Stimulated activated CD4-positive, alpha-beta T cell treated with anti-CD3 and anti-CD28 coated beads, Interleukin-4, amount 100 ng/mL, for 1 hour (primary cell): ENCODE data around the gene TENT4A.

Experiments
- DNase-seq: peaks from one replicate; pipeline ENCODE4 v3.0.0-alpha.2; 2020

Gene TENT4A

DNA sequence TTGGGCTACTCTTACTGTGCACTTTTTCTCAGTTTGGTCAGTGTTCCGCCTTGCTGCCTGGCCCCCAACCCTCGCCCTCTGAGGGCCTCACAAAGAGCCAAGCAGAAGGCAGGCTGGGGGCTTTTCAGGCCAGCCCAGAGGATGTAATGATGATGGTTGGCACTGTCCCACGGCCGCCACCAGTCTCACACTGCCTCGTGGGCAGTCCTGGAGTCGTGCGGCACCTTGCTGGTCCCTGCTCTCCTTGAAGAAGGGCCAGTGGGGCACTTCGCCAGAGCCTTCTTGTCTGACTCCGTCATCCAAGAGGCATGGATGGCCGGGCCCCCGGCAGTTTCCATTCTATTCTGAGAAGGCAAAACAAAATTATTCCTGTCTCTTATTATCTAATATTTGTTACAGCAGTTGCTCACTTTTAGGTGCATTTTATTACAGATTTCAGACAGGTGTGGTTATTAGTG is 21.0 kb downstream of the TENT4A start:
- DNase-seq = no peak

GRCh38 chr5:6734781-6735180 is 21.5 kb downstream of the TENT4A start:
- DNase-seq = no peak

GRCh38 chr5:6736106-6736505 is 22.9 kb downstream of the TENT4A start:
- no peak for DNase-seq

DNA sequence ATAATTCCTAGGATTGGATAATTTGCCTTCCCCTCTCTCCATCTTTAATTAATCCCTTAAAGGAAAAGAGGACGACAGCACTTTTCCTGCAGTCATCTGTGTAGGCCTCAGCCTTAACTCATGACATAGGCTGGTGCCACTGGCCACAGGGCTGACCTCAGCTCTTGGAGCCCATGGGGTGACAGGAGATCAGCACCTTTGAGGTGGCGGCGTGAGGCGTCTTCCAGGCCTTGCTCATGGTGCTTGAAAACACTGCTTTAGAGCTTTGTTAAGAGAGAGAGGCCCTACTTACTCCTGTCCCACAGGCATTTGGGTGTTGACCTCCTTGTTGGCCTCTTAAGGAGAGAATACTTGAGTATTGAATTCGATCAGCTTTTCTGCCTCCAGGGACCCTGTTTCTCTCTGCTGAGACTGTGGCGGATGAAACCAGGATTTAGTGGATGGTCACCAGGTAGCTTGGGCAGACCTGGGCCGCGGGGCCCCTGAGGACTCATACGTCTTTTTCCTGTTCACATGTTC is 23.4 kb downstream of the TENT4A start:
- DNase-seq = no peak

DNA sequence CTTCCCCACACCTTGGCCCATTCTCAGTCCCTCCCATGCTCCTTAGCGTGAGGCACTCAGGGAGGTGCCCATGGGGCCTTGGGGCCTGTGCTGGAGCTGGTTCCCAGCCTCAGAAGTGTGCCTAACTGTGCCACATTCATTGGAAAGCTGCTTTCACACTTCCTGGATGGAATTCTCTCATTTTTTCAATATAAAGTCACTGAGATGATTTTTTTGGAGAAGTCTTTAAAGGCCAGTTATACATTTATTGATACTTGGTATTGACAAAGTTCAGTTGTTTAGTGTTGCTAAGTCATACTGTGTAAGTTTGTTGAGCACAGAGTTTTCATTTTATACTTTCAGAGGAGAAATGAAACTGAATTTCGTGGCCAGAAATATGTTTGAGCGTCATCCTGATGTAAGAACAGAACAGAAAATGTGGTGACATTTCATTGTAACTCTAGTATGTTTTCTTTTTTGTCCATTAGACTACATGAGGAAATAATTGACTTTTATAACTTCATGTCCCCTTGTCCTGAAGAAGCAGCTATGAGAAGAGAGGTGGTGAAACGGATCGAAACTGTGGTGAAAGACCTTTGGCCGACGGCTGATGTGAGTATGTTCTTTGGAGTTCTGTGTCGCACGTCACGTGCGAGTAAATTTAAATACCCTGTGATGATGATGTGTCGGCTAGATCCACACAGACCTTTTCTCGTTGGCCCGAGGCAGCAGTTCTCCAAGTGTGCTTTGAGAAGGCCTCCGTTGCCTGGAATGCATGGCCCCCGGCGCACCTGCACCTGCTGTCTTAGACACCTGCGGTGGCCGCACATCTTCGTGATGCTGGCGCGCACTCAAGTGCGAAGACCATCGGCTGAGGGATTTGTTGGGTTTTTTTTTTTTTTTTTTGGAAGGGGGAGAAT is 24.1 kb downstream of the TENT4A start:
- no peak for DNase-seq

DNA sequence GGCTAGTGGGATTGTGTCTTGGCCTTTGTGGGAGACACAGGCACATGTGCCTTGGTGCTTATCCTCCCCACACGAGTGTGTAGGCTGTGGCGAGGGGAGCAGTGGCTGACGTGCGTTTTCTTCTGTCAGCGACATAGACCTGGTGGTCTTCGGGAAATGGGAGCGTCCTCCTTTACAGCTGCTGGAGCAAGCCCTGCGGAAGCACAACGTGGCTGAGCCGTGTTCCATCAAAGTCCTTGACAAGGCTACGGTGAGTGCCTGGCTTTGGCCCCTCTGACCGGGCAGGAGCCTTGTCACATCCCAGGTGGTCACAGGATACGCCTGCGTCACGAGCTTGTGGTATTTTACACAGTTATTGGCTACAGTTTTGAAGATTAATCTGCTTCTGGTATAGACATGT is 26.4 kb downstream of the TENT4A start:
- DNase-seq = no peak

DNA sequence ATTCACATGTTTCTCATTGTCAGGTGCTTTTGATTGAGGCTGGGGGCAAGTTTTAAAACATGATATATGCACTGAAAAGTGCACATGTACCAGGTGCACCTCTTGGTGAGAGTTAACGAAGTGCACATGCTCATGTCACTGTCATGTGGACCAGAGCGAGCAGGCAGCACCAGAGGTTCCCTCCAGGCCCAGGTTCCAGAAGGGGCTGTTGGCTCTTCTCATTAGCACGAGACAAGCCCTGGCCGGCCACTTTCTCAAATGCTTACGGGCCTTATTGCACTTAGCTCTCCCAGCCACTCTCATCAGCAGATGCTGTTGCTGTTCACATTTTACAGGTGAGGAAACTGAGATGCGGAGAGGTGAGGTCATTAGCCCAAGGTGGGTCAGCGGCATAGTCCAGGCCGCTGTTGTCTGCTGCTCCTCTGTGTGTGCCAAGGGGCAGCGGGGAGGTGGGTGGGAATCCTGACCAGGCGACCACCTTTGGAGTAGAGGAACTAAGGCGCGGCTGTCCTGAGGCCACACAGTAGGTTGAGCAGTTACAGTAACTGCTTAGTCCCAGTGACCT is 27.4 kb downstream of the TENT4A start:
- DNase-seq = no peak

GRCh38 chr5:6742081-6742758 is 29.0 kb downstream of the TENT4A start:
- DNase-seq = no peak

DNA sequence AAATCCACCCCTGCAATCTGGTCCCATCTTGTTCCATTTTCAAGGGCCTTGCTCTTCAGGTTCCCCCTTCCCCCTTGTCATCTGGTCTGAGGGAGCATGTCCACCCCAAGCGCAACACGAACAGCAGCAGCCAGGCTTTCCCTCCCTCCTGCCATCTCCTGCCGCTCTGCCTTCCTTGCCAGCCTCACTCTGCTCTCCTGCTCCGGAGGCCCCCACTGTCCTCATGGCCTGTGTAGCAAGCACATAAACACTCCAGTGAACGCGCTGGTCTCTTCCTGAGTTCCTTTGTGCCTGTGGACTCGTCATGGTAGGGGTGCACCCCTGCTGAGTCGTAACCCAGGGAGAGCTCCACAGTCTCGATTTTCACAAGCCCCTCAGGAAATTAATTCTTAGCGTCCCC is 29.9 kb downstream of the TENT4A start:
- DNase-seq = no peak

GRCh38 chr5:6744841-6745705 is 31.8 kb downstream of the TENT4A start:
- no peak for DNase-seq

DNA sequence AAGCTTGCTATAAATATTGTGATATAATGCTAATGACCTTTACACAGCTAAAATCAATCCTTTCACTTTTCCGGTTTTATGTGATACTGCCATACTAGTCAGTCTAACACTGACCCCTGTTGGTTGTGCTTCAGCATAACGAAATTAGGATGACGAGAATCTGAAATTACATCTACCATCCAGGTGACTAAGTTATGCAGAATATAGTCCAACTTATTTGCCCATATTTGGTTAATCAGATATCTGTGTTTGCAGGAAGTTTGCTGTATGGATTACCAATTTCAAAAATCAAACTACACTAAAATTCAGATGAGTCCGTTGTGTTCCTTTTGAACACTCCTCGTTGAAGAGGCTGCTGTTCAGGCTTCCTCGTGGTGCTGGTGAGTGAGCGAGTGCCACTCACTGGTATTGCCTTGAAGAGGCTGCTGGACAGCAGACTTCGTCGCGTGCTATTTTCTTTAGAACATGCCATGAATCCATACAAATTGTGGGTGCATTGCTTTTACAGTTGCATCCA is 32.5 kb downstream of the TENT4A start:
- no peak for DNase-seq

- DNase-seq = no peak
These were observed 33.0 kb downstream of the TENT4A start for GRCh38 chr5:6746244-6746643.

GRCh38 chr5:6747103-6747502 is 33.9 kb downstream of the TENT4A start:
- no peak for DNase-seq

DNA sequence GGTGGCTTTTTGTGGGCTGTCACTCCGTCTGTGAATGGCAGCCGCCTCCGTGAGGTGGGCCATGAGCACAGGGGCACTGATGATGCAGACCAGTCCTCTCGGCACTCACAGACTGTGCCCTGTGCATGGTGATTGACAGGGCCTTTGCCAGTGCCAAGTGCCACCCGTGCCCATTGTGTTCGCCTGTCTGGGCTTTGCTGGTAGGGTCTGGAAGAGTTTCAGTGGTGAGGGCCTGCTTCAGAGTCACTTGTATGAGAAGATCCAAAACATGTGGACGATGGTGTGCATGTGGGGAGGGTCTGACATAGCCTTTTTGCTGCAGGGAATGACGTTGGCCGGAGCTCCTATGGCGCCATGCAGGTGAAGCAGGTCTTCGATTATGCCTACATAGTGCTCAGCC is 34.9 kb downstream of the TENT4A start:
- DNase-seq = no peak

GRCh38 chr5:6749026-6749716 is 35.9 kb downstream of the TENT4A start:
- DNase-seq = no peak

DNA sequence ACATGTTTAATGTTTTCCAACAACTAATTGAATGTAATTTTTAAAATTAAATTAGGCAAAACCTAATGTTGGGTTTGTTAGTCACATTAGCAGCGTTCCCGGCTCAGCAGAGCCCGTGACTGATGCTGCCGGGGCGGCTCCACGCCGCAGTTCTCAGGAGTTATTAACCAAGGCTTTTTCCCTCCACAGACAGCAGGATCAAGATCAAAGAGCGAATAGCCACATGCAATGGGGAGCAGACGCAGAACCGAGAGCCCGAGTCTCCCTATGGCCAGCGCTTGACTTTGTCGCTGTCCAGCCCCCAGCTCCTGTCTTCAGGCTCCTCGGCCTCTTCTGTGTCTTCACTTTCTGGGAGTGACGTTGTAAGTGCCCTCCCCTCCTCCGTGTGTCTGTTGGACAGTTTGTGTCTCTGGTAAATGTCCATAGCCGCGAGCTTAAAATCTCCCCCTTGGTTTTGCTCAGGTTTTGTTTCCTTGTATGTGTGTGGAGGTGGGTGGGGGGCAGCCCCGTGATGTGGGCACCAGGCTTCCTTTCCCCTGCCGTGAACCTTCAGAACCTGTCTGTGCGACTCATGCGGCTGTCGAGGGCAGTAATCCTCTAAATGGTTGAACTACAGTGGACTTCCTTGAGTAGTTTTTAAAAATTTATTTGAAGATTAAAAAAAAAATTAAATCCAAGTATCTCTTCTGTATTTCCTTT is 37.1 kb downstream of the TENT4A start:
- no peak for DNase-seq

- no peak for DNase-seq
These were observed 37.9 kb downstream of the TENT4A start for GRCh38 chr5:6750951-6751685.

GRCh38 chr5:6752236-6752635 is 39.0 kb downstream of the TENT4A start:
- no peak for DNase-seq

- DNase-seq = no peak
These were observed 39.5 kb downstream of the TENT4A start for GRCh38 chr5:6752782-6753181.

- no peak for DNase-seq
These were observed 40.6 kb downstream of the TENT4A start for GRCh38 chr5:6753851-6754250.
